ENCODE data around the gene MMAA.

DNA sequence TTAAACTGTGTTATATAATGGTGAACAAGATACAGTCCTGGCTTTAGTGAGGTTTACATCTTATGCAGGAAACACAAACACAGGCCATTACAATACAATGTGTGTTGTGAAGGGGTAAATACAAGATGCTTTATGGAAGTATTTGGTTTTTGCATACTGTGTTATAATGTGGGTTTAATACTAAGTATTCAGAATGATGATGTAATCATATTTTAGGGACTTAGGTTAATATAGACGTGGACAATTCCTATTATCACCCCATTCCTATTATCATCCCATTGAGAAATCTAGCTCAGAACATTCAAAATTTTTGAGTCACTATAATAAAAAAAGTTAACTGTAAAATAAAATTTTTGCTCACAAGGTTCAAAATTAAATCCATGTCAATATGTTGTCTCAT is 24.1 kb downstream of the MMAA start:
- TF ChIP-seq EZH2 (IDR thresholded peaks at IDR 0.05; ENCODE audit: borderline replicate concordance, low read depth, low read length, severe bottlenecking): no peak
- no peak for TF ChIP-seq CTCF (IDR thresholded peaks at IDR 0.05; ENCODE audit: borderline replicate concordance, extremely low read depth, low read length, poor library complexity, severe bottlenecking)

Data from DND-41 (cell line).